Measurements from ENCODE around the gene GLP1R.

GLP1R gene

GRCh38 chr6:39043776-39044175 lies 4.8 kb upstream of the GLP1R start:
- no peak for DNase-seq (ENCODE audit: low read depth in 1 of 2, low spot score in 1 of 2)

DNA sequence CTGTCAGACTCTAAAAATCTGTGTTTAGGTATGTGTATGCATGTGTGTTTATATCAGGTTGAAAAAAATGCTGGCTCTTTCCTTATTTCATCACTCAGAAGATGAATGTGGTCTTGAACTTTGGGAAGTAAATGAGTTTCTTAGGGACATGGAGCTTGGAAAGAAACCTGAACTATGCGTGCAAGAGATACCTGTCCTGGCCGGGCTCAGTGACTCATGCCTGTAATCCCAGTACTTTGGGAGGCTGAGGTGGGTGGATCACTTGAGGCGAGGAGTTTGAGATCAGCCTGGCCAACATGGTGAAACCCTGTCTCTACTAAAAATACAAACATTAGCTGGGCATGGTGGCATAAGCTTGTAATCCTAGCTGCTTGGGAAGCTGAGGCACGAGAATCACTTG lies 4.4 kb upstream of the GLP1R start:
- DNase-seq (ENCODE audit: low read depth in 1 of 2, low spot score in 1 of 2), result no peak

DNA sequence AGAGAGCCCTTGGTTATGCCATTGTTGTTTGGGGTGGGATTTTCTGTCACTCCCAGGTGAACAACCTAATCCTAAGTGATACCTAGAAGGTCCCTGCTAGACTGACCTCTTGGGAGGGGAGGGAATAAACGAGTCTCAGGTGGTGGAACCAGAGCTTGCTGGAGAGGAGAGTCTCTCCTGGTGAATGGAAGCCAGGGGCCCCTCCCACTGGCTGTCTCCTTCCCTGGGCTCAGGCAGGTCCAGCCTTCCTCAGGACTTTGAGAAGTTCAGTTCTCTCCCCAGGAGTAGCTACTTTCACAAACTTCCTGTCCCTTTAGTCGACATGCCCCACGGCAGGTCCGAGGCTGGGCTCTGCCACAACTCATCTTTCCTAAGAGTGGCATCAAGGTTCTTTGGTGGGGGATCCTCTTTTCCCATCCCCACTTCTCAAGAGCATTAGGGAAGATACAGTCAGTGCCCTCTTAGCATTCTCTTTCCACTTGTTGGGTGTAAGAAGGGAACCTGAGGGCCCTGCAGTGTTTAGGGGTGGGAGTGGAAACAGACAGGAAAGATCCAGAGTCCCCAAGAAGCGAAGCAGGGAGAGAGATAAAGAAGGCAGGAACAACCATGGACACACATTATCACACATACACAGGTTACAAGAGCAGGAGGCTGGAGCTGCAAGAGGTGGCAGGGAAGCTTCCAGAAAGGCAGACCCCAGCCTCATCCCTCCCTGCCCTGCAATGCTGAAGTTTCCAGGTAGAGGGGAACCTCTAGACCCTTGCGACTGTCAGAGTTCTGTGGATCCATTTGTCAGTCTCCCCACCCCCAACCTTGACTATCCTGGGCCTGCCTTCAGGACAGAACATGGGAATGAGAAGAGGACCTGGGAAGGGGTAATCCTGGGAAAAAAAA lies 900 bp upstream of the GLP1R start:
- DNase-seq (ENCODE audit: low read depth in 1 of 2, low spot score in 1 of 2), result no peak

GRCh38 chr6:39049575-39050283 lies 1.1 kb downstream of the GLP1R start:
- no peak for DNase-seq (ENCODE audit: low read depth in 1 of 2, low spot score in 1 of 2)

DNA sequence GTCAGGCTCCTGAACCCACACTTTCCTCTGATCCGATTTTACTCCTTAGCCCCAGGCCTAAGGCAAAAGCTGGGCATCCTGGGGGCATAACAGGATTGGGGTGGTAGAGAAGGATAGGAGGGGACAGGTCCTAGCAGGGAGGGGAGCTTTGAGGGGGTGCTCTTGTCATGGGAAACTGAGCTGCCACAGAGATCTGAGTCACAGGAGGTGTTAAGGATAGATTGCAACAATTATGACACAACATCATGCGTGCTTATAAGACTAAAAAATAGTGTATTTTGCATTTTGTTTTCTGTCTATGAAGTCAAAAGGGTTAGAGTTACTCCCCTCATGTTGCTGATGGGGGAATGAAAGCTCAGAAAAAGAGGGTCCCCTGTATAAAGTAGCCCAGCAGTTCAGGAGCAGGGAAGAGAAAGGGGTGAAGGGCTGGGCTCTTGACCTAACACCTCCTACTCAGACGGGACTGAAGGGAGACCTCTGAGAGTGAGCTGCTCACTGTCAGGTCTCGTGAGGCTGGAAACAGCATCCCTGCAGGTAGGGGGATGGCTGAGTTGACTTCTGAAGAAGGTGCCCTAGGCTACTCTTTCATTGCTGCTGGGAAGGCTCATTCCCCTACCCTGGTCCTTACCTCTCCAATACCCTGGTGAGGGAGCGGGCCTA lies 2.0 kb downstream of the GLP1R start:
- DNase-seq (ENCODE audit: low read depth in 1 of 2, low spot score in 1 of 2), result no peak

DNA sequence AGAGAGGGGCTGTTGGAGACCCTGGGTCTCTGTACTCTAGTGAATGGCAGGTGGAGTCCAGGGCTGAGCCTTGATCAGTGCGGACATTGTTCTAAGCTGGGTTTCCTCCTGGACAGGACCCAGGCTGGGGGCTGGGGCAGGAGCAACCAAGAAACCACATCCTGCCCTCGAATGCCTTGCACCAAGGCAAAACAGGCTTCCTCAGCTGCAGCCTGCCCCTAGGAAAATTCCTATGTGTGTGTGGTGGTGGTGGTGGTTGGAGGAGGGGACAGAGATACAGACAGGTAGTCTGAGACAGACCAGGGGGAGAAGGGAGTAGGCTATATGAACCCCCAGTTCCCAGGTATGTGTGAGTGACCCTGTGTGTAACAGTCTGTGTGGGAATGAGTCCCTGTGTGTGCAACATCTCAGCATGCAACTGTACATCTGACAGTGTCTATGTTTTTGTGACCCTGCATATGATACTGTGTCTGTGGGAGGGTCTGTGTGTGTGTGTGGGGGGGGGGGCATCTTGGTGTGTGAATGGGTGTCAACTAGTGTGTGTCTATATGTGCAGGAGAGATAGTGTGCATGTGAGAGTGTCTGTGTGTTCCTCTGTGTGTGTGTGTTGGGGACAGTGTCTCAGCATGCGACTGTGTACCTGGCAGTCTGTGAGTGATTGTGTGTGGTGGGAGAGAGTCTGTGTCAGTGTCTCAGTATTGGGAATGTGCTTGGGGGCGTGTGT lies 3.0 kb downstream of the GLP1R start:
- no peak for DNase-seq (ENCODE audit: low read depth in 1 of 2, low spot score in 1 of 2)

DNA sequence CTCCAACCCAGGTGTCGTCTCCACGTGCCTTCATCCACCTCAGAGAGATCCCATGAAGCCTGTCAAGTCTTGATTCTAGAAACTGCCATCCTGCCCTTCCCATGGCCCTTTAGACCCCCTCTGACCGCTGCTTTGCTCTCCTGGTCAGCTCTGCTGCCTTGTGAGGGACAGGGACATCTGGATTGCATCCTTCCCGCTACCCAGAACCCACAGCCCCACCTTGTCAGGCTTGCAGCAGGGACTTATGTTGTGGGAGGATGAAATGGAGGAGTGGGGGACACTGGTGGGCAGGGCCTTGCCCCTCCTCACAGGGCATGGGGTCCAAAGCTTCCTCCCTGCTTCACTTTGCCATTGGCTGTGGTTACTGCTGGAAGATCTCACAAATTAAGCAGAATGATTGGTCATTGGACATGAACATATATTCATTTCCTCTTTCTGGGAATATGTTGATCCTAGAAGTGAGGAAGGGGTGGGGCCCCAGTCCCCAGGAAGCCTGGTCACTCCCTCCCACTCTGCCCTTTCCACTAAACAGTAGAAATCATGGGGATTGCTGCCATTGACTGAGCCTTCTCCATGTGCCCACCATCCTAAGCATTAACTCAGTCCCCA lies 4.5 kb downstream of the GLP1R start:
- DNase-seq (ENCODE audit: low read depth in 1 of 2, low spot score in 1 of 2), result no peak

DNA sequence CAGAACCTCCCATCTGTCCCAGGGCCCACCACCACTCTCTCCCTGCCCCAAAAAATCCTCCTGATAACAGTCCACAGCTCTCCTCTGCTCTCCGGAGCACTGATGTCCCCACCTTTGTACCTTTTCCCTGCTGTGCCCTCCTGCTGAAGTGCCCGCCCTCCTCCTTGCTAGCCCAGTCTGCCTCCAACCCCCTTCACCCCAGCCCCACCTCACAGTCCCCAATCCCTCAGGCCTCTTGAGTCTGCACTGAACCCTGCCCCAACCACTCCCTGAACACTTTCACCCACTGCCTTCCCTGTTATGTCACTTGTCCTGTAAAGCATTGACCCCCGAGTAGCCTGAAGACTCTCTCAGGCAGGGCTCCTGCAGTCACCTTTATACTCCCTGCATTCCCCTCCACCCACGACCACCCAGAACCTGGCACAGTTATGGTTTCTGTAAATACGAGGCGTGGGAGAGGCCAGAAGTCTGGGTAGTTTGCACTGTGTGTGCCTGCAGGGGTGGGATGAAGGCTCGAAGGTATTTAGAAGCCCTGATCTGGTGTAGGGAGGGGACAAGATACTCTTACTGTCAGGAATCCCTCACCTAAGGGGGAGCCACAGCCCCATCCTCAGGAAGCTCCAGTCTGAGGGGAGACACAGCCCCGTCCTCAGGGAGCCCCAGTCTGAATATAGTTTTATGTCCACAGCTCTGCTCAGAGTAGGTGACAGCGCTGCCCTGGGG lies 5.4 kb downstream of the GLP1R start:
- no peak for DNase-seq (ENCODE audit: low read depth in 1 of 2, low spot score in 1 of 2)

DNA sequence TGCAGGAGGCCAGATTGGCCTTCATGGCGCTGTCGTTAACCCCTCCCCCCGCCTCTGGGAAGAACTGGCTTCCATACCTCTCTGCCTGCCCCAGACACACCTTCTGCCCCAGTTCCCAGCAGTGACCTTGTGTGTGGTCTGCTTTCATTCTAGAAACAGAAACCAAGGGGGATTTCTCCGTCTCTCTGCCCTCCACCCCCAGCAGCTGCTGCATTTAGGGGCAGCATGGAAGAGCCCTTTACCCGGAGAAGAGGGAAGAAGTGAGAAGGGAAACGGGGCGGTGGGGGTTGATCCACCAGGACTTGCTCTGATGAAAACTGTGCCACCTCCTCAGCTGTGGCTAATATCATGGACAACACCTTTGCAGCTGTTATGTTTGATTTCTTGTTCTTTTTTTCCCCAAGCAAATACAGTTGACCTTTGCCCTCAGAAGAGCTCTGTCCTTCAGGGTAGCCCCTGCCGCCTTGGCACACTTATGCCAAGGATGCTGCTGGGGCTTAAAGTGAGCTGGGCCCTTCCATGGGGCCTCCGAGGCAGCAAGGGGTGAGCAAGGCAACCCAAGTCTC lies 6.1 kb downstream of the GLP1R start:
- DNase-seq (ENCODE audit: low read depth in 1 of 2, low spot score in 1 of 2), result no peak

DNA sequence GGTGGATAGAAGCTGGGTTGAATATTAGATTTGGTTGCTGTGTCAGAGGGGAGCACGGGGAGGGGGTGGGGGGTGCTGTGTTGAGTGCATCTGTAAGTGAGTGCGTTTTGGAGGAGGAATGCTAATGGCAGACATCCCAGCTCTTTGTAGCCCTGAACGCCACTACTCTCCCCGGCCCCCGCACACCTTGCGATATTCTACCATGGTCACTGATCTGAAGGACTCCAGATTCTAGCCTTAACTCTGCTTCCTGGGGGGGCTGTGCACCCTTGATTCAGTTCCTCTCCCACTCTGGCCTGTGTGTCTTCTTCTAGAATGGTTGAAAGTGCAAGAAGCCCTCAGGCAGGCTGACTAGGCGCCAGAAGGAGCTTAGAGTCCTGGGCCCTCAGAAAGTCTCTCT lies 7.1 kb downstream of the GLP1R start:
- DNase-seq (ENCODE audit: low read depth in 1 of 2, low spot score in 1 of 2), result no peak

- no peak for DNase-seq (ENCODE audit: low read depth in 1 of 2, low spot score in 1 of 2)
Observed at GRCh38 chr6:39056191-39056590, 7.6 kb downstream of the GLP1R start.

GRCh38 chr6:39056681-39057080 lies 8.1 kb downstream of the GLP1R start:
- no peak for DNase-seq (ENCODE audit: low read depth in 1 of 2, low spot score in 1 of 2)

DNA sequence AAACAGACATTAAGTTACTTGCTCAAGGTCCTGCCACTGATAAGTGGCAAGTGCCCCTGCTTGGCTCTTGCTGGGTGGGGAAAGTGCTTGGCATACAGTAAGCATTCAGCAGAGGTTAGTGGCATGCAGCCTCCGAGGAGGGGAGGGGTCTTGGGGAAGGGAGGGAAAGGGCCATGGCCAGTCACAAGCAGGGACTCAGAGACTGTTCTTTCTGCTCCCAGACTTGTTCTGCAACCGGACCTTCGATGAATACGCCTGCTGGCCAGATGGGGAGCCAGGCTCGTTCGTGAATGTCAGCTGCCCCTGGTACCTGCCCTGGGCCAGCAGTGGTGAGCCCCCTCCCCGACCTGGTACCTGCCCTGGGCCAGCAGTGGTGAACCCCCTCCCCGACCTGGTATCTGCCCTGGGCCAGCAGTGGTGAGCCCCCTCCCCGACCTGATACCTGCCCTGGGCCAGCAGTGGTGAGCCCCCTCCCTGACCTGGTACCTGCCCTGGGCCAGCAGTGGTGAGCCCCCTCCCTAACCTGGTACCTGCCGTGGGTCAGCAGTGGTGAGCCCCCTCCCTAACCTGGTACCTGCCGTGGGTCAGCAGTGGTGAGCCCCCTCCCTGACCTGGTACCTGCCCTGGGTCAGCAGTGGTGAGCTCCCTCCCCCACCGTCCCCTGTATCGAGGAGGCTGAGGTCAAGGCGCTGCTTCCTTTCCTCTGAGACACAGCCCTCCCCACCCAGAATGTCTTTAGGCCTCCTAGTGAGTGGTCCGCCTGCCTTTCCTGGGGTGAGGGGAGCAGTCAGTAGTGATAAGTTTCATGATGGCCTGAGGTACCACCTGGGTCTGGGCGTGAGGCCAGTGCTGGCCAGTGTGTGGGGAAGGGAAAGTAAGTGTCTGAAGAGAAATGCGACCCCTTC lies 8.9 kb downstream of the GLP1R start:
- no peak for DNase-seq (ENCODE audit: low read depth in 1 of 2, low spot score in 1 of 2)

DNA sequence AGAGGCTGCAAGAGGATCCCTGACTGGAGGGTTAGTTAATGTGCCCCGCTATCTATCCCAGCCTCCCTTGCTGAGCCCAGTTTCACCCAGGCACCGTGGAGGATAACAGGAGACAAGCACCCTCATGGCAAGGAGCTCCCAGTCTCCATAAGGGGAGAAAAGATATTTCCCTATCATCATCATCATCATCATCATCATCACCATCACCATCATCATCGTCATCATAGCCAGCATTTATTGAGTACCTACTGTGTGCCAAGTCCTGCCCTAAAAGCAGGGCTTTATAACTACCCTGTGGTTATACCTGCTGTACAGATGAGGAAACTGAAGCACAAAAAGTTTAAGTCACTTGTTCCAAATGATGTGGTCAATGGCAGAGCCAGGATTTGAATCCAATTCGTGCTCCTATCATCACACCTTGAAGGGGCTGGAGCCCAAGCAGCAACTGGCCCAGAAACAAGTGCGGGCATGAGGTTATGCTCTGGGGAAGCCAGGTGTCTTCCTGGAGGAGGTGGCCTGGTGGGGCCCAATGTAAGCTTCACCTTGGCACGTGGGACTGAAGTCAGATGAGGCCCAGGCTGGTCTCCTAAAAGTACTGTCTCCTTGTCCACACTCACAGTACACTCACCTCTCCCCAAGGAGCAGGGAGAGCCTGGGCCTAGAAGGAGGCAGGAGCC lies 10.0 kb downstream of the GLP1R start:
- no peak for DNase-seq (ENCODE audit: low read depth in 1 of 2, low spot score in 1 of 2)

DNA sequence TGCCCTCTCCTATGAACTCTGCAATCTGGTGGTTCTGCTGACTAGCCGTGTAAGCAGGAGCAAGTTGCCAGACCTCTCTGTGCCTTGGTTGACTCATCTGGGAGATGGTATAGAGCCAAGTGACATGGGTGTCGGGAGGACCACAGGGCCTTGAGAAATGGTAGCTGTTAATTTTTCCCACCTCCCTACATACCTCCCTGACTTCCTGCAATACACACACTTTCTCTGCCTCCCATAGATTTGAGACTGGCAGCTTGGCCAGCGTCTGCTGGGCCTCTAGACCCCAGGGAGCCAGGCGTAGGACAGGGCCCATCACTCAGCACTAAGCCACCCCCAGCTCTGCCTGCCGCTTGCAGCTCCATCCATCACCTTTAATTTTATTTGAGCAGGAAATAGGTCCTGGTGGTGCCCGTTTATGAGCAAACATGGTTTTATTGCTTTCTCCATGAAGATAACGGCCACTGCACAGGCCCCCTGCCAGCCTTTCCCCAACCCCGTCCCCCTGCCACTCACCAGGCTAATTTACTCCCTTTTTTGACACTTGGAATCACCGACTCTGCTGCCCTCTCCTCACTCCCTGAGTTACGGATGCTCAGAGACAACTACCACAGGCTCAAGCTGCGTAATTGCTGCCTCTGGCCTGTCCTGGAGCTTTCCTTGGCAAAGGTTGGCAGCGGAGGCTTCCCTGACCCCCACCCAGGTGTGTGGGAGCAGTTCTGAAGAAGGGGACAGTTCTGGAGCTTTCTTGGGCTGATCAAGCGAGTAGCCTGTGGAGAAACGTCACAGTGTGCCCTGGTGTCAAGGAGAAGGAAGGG lies 11.1 kb downstream of the GLP1R start:
- DNase-seq (ENCODE audit: low read depth in 1 of 2, low spot score in 1 of 2), result no peak

DNA sequence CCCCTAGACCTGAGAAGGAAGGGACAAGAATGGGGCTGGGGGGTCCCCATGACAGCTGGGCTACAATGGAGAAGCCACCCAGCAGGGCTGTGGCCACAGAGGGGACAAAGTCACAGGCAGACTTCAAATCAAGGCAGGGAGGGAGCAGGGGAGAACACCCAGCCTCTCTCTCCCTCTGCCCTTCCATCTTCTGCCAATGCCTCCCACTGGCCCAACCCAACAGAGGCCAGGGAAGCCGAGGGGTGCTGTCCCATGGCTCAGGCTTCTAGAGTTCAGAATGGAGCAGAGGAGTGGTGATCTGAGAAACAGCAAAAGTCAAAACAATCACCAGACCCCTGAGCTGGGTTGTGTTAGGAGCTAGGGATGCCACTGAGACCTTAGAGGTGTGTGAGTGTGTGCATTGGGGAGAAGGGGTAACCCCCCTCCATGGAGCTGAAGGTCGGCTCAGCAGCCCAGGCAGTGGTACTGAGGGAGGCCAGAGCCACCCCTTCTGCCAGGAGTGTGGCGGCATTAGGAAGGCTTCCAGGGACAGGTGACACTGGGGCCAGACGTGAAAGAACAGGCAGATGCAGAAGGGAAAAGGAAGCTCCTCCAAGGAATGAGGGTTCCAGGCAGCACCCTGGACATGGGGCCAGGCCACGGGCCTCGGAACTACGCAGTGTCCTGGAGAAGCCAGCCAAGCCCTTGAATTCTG lies 12.0 kb downstream of the GLP1R start:
- no peak for DNase-seq (ENCODE audit: low read depth in 1 of 2, low spot score in 1 of 2)

- DNase-seq (ENCODE audit: low read depth in 1 of 2, low spot score in 1 of 2), result no peak
Observed at GRCh38 chr6:39061182-39061581, 12.6 kb downstream of the GLP1R start.

All from activated CD4-positive, alpha-beta T cell treated with anti-CD3 and anti-CD28 coated beads, Interleukin-2, amount 50 U/mL, for 24 hours (primary cell).